ENCODE results near the gene SLC2A4RG.
A peak's percentile ranks its signal among the peaks of the same experiment; 100 is the strongest.
"Not testable (repeated sequence)": the region's sequence is repeated elsewhere in the genome, so short reads cannot be mapped to it uniquely, and the experiment has no call there.

SLC2A4RG gene

DNA sequence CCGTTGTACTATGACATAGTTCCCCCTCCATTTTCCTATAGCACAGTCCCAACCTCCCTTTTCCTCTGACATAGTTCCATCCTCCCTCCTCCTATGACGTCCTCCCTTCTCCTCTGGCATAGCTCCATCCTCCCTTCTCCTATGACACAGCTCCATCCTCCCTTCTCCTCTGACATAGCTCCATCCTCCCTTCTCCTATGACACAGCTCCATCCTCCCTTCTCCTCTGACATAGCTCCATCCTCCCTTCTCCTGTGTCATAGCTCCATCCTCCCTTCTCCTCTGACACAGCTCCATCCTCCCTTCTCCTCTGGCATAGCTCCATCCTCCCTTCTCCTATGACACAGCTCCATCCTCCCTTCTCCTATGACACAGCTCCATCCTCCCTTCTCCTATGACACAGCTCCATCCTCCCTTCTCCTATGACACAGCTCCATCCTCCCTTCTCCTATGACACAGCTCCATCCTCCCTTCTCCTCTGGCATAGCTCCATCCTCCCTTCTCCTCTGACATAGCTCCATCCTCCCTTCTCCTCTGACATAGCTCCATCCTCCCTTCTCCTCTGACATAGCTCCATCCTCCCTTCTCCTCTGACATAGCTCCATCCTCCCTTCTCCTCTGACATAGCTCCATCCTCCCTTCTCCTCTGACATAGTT is 16.5 kb upstream of the SLC2A4RG start:
- not testable (repeated sequence) for DNase-seq

DNA sequence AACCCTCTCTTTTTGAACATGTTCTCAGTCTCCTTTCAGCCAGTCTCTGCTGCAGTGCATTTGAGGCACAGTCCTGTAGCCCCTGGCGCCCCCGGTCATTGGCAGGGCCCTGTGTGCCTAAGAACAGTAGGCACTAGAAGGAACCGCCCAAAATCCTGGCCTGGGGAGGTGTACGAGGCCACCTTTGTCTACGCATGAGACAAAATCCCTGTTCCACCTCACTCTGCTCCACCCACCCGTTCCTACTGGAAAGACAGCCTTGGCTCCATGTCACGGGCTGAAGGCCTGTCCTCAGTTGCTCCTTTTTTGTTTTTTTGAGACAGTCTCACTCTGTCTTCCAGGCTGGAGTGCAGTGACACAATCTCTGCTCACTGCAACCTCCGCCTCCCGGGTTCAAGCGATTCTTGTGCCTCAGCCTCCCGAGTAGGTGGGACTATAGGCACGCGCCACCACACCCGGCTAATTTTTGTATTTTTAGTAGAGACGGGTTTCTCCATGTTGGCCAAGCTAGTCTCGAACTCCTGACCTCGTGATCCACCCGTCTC is 9.3 kb upstream of the SLC2A4RG start:
- not testable (repeated sequence) for DNase-seq

DNA sequence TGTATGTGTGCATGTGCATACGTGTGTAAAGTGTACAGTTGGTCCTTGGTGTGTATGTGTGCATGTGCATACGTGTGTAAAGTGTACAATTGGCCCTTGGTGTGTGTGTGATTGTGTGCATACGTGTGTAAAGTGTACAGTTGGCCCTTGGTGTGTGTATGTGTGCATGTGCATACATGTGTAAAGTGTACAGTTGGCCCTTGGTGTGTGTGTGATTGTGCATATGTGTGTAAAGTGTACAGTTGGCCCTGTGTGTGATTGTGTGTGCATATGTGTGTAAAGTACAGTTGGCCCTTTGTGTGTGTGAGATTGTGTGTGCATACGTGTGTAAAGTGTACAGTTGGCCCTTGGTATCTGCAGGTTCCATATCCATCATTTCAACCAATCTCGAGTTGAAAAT is 8.2 kb upstream of the SLC2A4RG start:
- no peak for DNase-seq

DNA sequence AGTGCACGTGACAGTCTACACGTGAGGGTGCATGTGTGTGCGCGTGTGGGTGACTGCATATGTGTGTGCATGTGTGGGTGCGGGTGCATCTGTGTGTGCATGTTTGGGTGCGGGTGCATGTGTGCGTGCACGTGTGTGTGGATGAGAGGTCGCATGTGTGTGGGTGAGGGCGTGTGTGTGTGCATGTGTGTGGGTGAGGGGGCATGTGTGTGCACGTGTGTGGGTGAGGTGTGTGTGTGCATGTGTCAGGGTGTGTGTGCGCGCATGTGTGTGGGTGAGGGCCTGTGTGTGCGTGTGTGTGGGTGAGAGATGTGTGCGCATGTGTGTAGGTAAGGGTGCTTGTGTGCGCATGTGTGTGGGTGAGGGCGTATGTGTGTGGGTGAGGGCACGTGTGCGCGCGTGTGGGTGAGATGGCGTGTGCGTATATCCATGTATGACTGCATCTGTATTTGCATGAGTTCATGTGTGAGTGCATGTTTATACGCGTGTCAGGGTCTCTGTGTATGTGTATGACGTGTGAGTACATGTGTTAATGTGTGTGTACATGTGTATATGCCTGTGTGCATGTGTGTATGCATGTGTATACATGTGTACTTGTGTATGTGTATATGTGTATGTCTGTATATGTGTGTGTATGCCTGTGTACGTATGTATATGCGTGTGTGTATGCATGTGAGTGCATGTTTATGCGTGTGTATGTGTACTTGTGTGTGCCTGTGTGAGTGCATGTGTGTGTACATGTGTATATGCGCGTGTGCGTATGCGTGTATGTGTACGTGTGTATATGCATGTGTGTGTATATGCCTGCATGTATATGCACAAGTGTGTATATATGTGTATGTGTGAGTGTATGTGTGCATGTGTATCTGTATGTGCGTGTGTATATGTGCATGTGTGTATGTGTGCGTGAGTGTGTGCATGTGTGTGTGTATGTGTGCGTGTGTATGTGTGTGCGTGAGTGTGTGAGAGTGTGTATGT is 7.2 kb upstream of the SLC2A4RG start:
- no peak for DNase-seq

DNA sequence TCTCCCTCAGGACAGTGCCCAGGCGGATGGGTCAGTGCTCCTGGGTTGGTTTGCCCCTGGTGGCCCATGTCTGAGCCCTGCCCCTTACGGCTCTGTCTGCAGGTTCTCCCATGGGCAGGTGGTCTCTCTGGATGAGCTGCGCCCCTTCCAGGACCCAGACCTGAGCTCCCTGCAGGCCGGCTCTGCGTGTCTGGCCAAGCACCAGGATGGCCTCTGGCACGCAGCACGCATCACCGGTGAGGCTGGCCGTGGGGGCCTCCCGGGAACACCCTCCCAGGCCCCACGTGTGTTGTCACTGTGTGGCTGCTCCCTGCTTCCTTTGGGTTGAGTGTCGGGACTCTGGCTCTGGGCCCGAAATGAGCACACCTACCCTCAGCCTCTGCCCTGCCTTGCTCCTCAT is 6.5 kb upstream of the SLC2A4RG start:
- no peak for DNase-seq

DNA sequence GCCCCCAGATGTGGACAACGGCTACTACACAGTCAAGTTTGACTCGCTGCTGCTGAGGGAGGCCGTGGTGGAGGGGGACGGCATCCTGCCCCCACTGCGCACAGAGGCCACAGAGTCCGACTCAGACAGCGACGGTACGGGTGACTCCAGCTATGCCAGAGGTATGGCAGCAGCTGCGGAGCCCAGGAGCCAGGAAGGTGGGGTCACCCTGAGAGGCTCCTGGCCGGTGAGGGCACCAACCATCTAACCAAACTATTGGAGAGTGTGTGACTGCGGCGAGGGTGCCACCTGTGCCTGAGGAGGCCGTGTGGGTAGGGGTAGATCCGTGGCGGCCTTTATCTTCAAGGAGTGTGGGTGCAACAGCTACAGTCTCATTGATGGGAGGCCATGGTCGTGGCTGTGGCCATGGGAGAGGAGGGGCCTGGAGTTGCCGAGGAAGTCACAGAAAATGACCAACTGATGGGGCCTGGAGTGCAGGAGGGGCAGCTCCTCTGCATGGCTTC is 5.9 kb upstream of the SLC2A4RG start:
- no peak for DNase-seq

DNA sequence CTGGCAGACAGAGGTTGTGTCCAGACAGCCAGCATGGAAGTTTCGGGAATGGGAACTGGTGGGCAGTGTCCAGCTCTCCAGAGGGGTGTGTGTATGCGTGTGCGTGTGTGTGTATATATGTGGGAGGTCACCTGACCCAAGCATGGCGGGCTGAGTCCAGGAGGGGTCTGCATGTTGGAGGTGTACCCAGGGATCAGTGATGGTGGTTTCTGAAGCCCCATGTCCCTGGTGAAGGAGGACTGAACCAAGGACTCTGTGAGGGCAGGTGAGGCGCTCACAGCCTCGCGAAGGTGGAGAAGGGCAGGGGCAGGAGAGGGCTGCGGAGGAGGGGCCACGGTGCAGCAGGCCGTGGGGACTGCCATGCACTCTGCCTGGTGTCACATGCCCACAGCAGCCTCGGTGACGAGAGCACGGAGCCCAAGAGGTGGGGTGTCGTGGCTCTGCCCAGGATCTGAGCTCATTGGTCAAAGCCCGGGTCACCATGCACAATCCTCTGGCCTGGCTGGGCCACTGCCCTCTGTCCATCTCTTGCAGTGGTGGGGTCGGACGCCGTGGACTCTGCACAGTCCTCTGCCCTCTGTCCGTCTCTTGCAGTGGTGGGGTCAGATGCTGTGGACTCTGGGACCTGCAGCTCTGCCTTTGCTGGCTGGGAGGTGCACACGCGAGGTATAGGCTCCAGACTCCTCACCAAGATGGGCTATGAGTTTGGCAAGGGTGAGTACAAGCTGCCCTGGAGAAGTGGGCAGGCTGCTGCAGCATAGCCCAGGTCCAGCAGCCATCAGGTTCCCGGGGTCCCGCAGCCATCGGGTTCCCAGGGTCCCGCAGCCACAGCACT is 5.2 kb upstream of the SLC2A4RG start:
- DNase-seq, result no peak

DNA sequence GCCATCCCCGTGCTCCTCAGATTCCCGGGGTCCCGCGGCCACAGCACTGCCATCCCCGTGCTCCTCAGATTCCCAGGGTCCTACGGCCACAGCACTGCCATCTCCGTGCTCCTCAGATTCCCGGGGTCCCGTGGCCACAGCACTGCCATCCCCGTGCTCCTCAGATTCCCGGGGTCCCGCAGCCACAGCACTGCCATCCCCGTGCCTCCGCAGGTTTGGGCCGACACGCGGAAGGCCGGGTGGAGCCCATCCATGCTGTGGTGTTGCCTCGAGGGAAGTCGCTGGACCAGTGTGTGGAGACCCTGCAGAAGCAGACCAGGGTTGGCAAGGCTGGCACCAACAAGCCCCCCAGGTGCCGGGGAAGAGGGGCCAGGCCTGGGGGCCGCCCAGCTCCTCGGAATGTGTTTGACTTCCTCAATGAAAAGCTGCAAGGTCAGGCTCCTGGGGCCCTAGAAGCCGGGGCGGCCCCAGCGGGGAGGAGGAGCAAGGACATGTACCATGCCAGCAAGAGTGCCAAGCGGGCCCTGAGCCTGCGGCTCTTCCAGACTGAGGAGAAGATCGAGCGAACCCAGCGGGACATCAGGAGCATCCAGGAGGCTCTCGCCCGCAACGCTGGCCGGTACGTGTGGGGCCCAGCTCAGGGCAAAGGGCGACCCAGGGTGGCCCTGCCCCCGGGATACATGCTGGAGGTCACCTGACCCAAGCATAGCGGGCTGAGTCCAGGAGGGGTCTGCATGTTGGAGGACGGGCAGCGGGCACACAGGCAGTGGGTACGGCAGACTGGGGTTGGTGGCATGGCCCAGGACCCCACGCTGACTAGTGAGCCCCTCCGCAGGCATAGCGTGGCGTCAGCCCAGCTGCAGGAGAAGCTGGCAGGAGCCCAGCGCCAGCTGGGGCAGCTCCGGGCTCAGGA is 4.4 kb upstream of the SLC2A4RG start:
- no peak for DNase-seq

DNA sequence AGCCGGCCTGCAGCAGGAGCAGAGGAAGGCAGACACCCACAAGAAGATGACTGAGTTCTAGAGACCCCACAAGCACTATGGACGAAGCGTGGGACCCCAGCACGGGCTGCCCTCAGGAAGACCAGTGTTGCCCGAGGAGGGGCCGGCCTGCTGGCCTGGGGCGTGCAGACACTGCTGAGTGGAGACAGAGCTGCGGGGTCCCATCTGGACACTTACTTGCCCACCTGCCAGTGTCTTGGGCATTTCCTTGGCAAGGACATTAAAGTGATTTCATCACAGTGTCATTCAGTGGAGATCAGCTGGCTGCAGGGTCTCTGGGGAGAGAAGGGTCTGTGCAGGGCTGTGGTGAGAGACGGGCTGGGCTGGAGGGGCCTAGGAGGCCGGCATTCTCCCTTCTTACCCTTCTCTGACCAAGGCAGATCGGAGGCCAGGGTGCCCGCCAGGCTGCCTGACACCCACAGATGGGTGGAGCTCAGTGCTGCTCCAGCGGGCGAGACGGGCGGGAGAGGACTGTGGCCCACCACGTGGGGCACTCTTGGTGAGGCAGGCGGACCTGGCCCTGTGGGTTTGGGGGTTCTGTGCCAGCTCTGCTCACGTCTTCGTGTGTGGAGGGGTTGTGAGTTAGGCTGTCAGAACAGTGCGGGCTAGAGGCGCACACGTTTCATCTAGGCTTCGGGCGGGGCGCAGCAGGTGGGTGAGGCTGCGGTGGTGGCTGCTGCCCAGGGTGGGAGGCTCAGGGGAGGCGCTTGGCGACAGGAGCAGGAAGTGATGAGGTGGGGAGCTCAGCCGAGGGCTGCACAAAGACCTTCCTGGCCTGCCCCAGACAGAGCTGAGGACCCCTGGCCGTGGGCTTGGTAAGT is 3.5 kb upstream of the SLC2A4RG start, which contains the start of gene LIME1:
TSS of gene LIME1 (plus strand) at position 806 of the 860 bp plus-strand sequence. CDS start 886 bp downstream, outside the sequence.
- DNase-seq, result no peak

DNA sequence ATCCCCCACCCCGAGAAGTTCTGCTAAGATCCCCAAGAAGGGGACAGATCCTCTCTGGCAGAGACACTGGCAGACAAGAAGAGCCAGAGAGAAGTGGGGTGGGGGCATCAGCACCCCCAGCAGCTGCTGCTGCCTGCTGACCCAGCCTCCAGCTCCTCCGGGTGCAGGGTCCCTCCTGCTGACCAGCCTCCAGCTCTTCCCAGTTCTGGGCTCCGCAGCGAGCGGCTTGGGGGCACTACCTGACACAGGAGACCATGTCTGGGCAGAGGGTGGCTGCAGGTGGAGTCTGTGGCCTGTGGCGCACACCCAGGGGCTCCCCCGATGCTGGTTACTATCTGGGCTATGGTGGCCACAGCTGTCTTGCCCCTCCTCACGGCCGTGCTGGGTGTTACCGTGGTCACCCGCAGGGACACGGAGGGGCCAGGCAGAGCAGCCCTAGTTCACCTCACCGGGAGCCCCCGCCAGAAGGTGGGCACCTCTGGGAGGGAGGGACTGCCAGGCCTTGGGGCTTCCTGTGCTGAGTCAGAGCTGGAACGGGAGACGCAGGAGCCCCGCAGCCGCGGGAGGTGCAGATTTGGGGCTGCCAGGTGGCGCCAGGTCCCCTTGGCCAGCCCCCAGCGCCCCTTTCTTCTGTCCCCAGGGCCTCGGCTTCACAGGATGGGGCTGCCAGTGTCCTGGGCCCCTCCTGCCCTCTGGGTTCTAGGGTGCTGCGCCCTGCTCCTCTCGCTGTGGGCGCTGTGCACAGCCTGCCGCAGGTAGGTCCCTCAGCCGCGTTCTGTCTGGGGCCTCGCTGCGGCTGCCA is 2.5 kb upstream of the SLC2A4RG start:
- no peak for DNase-seq

DNA sequence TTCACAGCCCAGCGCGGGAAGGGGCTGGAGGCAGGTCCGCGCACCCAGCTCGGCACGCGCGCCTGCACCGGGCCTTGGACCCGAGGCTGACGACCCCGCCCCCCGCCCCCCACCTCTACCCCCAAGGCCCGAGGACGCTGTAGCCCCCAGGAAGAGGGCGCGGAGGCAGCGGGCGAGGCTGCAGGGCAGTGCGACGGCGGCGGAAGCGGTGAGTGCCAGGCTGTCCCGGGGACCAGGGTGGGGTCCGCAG is 2.0 kb upstream of the SLC2A4RG start:
- DNase-seq, result no peak

DNA sequence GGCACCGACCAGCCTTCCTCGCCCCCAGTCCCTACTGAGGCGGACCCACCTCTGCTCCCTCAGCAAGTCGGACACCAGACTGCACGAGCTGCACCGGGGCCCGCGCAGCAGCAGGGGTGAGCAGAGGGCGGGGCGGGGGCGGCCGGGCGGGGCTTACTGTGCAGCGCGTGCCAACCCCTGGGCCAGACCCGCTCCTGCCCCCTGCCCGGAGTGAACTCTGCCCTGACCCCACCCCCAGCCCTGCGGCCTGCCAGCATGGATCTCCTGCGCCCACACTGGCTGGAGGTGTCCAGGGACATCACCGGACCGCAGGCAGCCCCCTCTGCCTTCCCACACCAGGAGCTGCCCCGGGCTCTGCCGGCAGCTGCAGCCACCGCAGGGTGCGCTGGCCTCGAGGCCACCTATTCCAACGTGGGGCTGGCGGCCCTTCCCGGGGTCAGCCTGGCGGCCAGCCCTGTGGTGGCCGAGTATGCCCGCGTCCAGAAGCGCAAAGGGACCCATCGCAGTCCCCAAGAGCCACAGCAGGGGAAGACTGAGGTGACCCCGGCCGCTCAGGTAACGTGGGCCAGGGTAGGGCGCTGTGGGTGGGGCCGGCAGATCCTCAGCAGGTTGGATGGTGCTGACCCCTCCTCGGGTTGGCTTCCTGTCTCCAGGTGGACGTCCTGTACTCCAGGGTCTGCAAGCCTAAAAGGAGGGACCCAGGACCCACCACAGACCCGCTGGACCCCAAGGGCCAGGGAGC is 1.5 kb upstream of the SLC2A4RG start:
- DNase-seq, result no peak

DNA sequence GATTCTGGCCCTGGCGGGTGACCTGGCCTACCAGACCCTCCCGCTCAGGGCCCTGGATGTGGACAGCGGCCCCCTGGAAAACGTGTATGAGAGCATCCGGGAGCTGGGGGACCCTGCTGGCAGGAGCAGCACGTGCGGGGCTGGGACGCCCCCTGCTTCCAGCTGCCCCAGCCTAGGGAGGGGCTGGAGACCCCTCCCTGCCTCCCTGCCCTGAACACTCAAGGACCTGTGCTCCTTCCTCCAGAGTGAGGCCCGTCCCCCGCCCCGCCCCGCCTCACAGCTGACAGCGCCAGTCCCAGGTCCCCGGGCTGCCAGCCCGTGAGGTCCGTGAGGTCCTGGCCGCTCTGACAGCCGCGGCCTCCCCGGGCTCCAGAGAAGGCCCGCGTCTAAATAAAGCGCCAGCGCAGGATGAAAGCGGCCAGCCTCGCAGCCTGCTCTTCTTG is 868 bp upstream of the SLC2A4RG start:
- no peak for DNase-seq

DNA sequence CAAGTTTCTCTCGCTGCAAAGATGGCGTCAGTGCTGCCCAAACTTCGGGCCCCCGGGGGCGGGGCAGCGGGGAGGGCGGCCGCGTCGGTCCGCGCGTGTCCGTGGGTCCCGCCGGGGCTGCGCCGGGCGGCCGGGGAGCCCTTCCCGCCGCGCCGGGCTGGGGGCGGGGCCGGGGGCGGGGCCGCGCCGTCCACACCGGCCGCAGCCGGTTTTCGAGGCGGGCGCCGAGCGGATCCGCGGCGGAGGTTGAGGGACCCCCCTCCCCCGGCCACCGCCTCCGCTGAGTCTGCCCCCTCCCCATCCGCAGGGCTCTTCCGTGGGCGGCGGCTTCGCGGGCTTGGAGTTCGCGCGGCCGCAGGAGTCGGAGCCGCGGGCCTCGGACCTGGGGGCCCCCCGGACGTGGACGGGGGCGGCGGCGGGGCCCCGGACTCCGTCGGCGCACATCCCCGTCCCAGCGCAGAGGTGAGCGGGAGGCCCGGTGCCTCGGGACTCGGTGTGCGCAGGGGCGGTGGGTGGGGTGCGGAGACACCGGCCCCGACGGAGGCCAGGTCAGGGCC is 572 bp downstream of the SLC2A4RG start:
- no peak for DNase-seq

DNA sequence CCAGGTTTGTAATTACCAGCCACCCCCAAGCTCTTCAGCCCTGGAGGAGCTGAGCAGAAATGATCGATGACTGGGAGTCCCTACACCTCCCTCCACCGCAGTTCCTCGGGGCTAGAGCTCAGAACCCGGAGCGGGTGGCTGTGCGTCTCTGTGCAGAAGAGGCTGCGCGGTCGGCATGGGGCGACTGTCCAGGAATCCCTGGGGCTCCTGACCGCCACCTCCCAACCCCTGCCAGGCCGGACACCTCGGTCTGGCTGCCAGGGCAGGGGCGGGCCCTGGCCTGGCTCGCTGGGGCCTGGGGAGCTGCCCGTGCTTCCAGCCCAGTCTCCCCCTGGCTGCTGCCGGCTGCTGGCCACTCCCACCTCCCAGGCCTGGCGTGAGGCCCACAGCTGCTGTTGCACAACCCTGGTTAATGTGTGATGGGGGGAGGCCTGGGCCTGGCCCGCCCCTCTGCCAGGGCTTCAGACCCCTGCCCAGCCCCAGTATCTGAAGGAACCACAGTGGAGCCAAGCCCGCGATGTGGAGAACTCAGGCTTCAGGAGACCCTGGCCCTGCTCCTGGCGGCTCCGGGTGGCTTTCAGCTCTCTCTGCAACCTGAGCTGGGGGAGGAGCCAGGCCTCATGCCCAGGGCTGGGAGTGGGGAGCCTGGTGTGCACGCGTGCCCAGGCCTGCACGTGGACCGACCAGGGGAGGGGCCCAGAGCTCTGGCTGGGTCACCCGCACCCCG is 1.2 kb downstream of the SLC2A4RG start:
- DNase-seq, result peak; percentile 41

DNA sequence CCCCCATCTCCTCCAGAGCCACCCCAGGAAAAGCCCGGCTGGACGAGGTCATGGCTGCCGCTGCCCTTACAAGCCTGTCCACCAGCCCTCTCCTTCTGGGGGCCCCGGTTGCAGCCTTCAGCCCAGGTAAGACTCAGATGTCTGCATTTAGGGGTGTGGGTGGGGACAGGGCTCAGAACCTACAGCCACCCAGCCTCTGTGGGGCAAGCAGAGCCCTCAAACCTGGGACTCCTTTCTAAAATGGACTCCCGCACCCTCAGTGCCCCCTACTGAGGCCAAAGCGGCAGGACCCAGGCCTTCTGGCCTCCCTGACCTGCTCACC is 1.7 kb downstream of the SLC2A4RG start:
- no peak for DNase-seq

DNA sequence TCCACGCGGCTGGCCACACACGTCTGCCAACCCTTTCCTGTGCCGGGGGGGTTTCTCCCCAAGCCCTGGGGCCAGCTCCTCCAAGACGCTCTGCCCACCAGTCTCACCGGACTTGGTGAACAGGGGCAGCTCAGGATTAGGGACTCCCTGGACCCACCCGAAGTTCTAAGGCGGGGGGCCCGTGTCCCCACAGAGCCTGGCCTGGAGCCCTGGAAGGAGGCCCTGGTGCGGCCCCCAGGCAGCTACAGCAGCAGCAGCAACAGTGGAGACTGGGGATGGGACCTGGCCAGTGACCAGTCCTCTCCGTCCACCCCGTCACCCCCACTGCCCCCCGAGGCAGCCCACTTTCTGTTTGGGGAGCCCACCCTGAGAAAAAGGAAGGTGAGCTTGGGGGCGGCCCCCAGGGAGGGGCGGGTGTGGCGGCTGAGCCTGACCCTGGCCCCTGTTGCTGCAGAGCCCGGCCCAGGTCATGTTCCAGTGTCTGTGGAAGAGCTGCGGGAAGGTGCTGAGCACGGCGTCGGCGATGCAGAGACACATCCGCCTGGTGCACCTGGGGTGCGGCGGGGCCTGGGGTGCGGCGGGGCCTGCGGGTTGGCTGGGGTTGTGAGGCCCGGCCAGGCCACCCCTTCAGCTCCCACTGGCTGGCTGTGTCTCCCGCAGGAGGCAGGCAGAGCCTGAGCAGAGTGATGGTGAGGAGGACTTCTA is 2.3 kb downstream of the SLC2A4RG start:
- no peak for DNase-seq
